Tibial nerve (tissue), 3 donors: ENCODE results near the gene SCIN.
A peak's percentile ranks its signal among the peaks of the same experiment; 100 is the strongest.

Experiments used
- CTCF ChIP-seq, 5 experiments: fragments of 200-600 bp in 3 of 5; fragments of 450-650 bp in 2 of 5; sonication (generic) in 3 of 5; IDR thresholded peaks; one replicate each; pipeline ENCODE4 v1.5.1; 2016 to 2019; ENCODE audit warnings: antibody characterized with exemption in 5 of 5, mild to moderate bottlenecking in 3 of 5, moderate library complexity in 2 of 5
- POLR2A ChIP-seq, 2 donors: fragments of 450-650 bp; IDR thresholded peaks; one replicate each; pipeline ENCODE4 v1.6.1; 2017; ENCODE audit warnings: antibody characterized with exemption in 2 of 2, mild to moderate bottlenecking in 2 of 2, moderate library complexity in 2 of 2

GRCh38 chr7:12524794-12525386 lies 45.6 kb upstream of the SCIN start:
- TF ChIP-seq CTCF (IDR thresholded peaks at IDR 0.05) (peak; percentile 25 to 71 (median 62)), POLR2A (IDR thresholded peaks at IDR 0.05) (no peak)
